T-helper 2 cell (primary cell): Measurements from ENCODE around the gene PLXDC2.

Experiments
- DNase-seq, 5 experiments: peaks; one replicate each; pipeline versions ENCODE4 v3.0.0 to v3.0.0-alpha.2; 2012 to 2022

Gene PLXDC2

DNA sequence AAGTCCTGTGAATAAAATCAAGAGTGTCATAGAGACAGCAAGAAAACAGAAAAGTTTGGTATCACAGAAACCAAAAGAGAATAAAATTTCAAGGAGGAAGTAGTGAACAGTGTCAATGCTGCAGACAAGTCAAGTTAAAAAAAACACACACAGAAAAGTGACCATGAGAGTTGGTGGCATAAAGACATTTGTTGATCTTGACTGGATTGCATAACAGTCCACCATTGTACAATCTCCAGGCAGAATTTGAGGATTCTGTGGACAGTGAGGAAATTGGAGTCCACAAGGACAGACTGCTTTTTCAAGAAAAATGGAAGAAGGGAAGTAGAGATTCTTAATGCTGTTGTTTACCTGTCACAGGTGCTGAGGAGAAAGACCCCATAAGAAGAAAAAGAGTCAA is 412.5 kb downstream of the PLXDC2 start:
- no peak for DNase-seq

DNA sequence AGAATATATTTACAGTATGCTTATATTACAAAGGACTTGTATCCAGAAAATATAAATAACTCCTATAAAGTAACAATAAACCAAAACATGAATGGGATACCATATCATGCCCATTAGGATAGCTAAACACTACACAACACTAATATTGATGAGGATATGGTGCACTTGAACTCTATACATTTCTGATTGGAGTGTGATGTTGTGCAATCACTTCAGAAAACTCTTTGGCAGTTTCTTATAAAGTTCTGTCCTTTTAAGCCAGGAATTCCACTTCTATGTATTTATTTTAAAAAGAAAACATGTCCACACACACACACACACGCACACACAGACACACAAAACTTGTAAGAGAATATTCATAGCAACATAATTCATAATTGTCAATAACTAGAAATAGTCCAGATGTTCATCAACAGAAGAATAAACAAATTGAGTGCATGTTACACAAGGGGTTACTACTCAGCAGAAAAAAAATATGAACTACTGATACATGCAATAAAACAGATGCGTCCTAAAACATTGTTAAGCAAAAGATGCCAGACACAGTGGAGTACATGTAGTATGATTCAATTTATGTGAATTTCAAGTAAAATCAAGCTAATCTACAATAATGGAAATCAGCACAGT is 416.0 kb downstream of the PLXDC2 start:
- no peak for DNase-seq

DNA sequence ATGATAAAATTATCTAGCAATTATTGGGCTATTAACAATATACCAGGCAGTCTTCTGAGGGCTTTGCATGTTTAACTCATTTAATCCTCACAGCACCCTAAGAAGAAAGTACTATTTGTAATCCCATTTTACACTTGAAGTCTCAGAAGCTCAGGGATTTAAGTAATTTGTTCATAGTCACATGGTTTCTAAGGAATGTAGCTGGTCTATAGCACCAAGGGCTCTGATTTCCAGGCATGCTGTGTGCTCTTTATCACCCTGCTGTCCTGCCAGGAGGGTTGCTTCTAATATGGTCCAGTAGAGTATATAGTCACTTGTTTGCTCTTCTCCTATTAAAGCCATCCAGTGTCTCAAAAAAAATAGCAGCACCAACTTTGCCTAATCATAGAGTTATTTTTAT is 417.2 kb downstream of the PLXDC2 start:
- no peak for DNase-seq

DNA sequence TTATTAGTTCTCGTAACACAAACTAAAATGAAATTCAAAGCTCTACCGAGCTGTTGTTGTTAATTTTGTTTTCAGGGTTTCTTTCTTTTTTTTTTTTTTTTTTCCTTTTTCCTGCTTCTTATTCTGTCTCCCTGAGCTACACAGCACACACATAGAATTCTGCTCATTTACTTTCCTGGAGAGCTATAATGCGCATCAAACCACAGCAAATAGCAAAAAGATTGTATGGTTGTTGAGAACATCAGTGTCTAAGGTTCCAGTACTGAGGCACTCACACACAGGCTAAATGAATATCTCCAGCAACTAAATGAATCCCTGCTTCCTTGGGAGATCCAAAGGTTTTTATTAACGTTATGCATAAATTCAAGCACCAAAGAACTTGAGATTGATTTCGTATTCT is 418.3 kb downstream of the PLXDC2 start:
- DNase-seq = no peak

DNA sequence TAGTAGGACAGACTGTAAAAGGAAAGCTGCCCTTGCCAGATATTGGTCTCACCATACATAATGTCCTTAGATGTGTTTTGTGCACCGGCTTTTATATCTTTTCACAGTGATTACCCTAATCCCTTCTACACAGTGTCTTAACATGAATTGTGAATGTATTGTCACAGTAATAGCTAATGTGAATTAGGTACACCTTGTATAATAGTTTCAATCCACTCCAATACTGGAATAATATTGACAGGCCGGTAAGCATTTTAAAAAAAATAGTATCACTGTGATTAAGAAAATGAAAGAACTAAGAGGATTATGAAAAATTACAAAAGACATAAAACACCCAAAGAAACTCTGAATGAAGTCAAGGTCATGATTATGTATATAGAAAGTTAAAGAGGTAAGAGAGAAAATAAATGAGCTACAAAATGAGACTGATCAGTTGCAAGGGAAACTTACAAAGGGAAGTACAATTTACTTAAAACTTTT is 420.9 kb downstream of the PLXDC2 start:
- no peak for DNase-seq

DNA sequence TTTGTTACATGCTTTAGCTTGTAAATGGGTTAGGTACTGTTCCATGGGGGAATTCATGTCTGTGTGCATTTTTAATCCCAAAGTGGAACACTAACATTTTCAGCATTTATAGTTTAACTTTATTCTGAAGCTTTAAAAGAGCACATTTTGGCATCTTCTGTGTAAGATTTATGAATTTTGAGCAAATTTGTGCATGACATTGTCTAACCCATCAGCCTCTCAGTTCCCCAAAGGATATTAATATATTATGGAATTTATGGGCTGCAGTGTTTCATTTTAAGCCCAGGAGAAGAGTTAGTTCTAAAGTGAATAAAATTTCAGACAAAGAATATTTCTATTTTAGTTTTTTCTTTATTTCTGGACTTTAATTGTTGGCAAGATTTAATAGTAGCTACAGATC is 421.4 kb downstream of the PLXDC2 start:
- no peak for DNase-seq

DNA sequence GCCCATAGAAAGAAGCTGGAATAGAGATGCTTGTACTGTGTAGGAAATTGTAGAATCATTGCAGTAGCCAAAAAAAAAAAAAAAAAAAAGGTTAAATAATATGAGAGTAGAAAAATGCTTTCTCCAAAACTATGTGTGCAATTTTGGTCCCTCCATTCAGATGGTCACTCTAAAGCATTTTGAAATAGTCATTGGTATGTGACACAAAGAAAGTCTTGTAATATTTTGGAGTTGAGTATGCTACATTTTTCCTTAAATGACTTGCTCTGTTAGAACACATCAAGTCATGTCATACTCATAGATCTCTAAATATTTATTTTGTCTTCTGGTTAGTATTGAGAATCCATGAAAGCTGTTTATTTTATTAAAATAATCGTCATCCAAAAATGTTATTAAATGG is 424.4 kb downstream of the PLXDC2 start:
- DNase-seq = no peak

DNA sequence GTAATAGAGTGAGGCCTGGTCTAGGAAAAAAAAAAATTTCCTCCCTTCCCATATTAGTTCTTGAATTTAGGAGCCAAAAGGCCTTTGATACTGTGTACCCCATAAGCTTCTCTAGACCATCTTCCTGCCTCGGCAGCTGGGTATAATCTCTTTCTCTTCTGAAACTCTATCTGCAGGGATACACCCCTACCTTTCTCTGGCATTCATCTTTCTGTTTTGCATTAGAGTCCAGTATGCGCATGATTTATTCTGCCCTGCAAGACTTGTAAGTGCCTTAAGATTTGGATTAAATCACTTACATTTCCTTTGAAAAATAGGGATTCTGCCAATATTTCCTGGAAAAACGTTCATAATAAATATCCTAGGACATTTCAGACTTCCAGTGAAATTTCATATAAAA is 431.2 kb downstream of the PLXDC2 start:
- no peak for DNase-seq

DNA sequence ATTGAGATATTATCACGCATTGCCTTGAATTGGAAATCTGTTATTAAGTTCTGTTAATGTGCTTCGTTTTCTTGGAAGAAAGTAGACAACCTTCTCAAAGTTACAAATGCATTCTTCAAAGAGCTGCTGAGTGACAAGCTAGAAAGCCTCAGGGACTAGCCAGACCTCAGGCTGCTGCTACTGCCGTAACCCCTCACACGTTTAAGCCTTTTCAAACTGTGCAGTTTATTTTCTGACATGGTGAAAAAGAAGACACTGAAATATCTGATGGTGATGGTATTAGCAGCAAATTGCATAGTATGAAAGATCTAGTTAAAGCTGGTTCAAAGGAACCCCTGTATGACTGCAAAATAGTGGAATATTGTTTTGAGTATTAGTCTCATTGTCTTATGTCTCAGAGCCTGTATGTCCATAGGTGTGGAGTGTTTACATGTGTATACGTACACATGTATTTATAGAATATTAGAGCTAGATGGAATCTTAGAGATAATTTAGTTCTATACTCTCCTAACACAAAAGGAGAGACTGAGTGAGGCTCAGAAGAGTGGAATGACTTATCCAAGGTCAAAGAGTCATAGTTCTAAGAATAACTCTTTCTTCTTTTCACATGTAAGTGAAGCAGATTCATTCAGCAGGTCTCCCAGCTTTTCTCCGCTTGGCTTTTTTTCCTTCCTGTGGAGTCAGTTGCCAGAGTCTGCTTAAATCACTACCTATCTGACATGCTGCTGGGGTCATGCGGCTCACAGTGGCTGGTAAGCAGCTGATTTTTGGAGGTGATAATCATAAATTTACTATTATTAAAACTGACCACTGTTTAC is 431.9 kb downstream of the PLXDC2 start:
- no peak for DNase-seq

DNA sequence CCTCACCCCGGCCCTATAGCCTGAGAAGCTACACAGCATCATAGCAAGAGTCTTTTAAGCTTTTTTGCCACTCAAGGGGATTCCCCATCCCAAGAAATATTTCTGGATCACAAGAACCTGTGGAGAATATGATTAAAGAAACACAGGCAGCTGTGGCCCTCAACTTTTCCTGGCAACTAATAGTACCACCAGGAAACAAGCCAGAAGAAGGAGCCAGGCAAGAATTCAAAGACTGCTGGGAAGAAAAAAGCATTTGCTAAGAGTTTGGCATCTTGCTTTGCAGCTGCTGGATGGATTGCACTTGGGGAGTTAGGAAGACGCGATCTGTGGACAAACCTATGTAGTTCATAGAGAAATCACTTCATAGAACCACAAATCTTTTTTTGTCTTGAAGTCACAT is 437.8 kb downstream of the PLXDC2 start:
- no peak for DNase-seq

DNA sequence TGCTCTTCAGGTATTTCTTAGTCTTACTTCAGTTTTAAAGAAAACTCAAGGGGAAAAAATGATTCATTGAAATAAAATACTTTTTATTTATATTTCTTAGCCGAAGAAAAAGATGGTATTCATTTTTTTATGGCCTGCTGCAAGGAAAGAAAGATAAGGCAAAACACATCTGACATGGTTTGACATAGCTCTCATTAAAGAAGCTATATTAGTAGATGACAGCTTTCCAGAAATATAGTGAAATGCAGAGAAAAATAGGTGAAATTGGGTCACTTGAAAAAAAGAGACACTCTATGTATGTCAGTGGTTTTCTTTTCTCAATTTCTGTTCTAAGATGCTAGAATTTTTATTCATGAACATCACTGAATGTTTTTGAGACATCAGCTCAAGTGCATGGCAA is 438.3 kb downstream of the PLXDC2 start:
- DNase-seq = no peak

DNA sequence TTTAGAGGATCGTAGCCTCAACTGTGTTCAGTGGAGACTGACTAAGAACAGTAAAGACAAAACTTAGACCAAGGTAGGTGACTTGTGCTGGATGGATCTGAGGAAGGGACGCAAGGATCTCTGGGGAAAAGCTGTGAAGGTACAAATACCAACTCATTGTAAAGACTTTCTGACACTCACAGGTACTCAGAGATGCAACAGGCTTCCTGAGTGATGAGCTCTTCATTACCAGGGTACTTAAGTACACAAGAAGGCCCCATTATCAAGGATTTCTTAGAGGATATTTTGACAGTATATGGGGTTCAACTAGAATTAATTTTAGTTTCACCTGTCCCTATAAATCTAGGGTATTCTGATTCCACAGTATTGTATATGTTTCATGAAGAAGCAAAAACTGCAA is 440.7 kb downstream of the PLXDC2 start:
- DNase-seq = no peak

DNA sequence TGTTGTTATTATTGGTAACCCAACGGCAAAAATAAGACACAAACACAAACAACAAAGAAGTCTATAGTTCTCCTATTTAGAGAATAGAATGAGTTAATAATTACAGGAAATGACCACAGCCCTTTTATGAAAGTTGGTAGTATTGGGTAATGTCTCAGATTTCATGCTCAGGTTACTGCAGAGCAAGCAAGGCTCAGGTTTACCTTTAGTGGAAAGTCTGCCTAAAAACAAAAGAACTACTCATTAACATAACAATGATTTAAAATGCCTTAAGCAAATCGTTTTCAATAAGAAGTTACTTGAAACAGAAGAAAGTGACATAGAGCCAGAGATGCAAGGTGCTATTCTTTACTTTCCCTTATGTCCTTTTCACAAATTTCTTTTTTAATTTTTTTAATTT is 441.2 kb downstream of the PLXDC2 start:
- no peak for DNase-seq

DNA sequence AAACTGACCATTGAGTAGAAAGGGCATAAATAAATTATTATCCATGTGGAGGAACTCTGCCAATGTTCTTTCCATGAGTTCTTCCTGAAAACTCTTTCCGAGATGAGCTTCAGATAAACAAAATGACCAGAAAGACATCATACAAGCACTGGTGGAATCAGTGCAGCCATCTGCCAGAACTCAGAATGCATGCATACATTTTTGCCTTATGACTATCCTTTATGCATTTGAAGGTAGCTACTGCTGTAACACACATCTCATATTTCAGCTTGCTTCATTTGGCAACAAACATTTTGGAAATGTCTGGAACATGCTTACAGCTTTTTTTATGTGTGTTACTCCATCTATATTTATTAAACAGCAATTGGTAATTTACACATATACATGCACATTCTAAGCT is 448.9 kb downstream of the PLXDC2 start:
- DNase-seq = no peak

DNA sequence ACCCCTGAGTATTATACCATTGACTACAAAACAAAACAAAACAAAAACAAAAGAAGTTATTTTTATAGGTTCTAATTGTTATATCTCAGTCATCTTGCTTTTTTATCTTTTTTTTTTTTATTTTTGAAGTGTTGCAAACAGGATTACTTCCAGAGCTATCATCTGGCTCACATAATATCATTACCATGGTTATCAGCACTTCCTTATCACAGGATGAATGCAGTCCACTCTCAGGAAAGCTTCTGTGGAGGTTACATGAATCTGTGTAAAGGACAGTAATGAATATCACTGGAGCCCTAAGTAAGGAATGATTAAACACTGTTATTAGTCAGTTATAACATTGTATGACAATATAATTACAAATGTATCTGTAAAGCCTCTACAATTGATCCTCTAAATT is 451.5 kb downstream of the PLXDC2 start:
- DNase-seq = no peak

DNA sequence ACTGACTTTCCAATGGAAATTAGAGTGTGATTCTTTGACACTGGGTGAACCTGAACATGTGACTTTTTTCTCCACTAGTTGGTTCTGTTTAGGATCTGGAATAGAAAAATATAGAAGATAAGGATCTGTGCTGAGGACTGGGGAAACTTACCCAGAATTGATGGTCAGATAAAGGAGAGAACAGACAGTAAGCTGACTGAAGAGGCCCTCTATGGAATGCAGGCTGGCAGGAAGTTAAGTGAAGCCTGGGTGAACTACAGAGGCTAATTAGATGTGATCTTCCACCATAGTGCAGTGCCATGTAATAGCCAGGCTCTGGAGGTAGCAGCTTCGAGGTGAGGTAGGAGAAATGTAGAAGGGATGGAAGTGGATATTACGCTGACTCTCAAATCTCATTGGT is 455.3 kb downstream of the PLXDC2 start:
- no peak for DNase-seq

DNA sequence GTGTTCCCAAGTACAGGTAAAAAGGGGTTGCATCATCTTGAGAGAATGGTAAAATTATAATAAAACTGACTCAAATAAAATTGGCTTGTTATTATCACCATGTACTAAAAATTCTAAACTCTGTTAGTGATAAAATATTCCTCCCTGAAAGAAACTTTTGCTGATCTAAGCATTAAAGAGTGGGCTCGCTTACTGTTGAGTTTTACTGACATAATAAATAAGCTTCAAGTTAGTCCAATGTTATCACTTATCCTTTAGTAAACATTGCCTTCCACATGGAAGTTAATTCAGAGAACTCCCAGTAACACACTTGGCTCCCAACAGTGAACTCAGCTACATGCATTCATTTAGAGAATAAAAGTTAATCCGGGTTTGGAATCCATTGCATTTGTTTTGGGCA is 456.4 kb downstream of the PLXDC2 start:
- no peak for DNase-seq

DNA sequence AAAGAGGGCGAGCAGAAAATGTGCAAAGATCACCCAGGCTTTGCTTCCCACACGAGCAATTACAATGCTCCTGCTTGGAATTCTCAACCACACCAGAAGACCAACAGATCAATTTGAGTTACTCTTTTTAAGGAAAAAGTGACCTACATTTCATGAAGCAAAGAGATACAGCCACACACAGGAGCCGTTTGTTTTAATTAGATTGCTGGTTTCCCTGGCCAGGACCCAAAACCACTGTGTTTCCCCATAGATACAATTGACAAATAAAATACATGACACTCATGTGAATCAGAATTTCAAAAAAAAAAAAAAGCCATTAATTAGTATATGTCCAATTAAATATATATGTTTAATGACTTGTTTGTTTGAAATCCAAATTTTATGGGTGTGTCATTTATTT is 458.3 kb downstream of the PLXDC2 start:
- no peak for DNase-seq

DNA sequence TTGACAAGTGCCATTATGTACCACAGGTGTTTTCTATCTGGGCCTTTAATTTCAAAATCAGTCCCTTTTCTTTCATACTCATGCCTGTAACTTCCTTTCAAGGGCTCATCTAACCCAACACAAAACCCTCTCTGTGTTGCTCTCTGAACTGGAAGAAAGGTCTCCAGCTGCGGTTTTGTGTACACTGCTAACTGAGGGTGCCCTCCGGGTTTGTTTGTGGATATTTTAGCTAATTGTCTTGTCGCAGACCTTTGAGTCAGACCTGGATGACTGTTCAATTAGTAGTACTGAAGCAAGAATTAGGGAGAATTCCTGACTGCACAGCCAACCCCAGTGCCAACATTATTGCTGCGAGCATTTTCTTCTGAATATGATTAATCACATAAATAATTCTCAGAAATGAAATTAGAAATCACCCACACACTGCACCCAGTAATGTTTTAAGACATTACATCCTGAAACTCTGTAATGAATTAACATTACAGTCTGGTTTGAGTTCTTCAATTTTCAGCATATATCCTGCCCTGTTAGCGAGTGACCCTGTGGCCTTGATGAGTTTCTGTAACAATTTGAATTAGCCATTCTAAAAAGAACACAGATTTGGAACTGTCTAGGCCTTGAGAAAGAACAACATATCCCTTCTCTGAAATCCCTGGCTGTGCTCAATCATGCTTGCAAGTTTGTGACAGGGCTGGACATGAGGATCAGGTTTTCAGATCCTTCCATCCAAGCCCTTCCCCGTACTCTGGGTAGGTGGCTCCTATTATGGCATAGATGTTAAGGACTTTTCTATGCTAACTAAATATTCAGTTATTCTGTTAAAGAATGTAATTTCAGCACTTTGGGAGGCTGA is 460.1 kb downstream of the PLXDC2 start:
- DNase-seq = no peak

DNA sequence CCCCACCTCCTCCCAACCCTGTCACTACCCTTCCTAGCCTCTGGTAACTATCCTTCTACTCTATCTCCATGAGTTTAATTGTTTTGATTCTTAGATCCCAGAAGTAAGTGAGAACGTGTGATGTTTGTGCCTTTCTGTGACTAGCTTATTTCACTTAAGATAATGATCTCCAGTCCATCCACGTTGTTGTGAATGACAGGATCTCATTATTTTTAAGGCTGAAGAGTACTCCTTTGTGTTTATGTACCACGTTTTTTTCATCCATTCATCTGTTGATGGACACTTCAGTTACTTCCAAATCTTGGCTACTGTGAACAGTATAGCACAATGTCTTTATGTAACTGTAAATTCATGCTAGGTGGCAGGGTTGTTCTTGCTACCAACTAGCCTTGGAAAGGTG is 461.6 kb downstream of the PLXDC2 start:
- no peak for DNase-seq

DNA sequence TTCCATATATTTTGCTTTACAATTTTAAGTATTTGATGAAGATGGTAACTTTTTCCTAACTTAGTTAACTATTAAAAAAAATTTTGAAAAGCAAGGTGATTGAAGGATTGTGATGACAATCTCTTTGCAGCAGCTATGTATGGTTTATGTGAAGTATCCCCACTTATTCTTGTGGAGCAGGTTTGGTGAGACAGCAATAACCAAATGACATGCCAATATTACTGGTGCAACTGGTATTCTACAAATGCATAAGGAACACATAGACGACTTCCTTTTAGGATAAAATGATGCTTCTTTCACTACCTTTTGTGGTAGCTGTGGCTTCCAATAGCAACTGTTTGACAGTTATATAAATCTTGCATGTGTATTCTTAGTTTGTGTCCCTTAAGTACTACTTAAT is 465.3 kb downstream of the PLXDC2 start:
- DNase-seq = no peak

DNA sequence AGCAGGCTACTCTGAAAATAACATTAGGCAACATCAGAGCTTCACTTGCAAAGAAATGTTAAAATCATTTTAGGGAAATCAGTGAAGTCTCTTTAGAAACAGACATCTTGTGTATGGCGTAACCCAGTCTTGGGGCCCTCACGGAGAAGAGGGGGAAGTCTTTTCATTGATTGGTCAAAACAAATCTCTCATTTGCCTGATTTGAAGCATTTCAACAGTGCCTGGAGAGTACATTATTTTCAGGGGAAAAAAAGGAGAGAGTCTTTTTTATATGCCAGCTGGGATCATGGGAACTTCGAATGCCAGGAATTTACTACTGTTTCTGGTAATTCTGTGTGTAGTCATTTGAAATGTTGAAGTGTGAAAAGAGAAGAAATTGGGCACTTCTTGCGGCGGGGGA is 471.4 kb downstream of the PLXDC2 start:
- DNase-seq = no peak

DNA sequence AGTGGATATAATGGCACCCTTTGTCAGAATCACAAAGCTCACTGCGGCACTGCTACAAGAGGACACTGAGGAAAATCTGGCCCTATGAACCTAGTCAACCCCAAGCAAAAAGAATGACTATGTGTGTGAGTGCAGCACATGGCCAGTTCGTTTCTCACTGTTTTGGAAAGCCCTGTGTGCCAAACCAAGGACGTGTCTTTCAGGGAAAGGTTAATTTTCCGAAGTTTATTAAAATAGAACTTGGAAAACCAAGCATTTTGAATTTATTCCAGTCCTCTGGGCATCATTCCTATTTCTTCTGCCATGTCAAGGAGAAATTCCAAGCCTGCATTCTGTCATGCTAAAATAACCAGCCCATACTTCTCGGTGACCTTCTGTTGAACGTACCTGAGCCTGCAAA is 471.8 kb downstream of the PLXDC2 start:
- DNase-seq = no peak
